IMR-90 (cell line): ENCODE measurements around the gene PRR27. TPM values are rescaled to one million over a fixed set of nuclear protein-coding genes. Genes with fewer than 3 reads are reported as not detected.

Source experiments
- ATAC-seq: fragments of 200-7000 bp; cut with Tn5 transposase; 2 replicates; pipeline ENCODE4 v1.9.1; 2020; ENCODE audit warnings: low read depth, mild to moderate bottlenecking, moderate library complexity
- BruUV-seq: library from RNA; stranded (reverse); fragments of 400-500 nt; replicated peaks from 2 replicates; lab custom pipeline; 2021; lab: Mats Ljungman, UMichigan
- CTCF ChIA-PET: fragments of 300-600 bp; formaldehyde crosslinking; extraction: SDS; loops from one replicate; lab custom pipeline; 2021; ENCODE audit warnings: antibody characterized with exemption; lab: Yijun Ruan, JAX
- POLR2A ChIA-PET: fragments of 300-600 bp; sonication (Branson Sonifier 250); formaldehyde crosslinking; loops from one replicate; lab custom pipeline; 2022; ENCODE audit warnings: antibody characterized with exemption; ENCODE audit not compliant: unreplicated experiment; lab: Charles Lee
- DNase-seq: peaks from one replicate; pipeline ENCODE4 v3.0.0; 2013
- H2AFZ ChIP-seq: replicated peaks from 2 replicates; pipeline ENCODE3; 2013; ENCODE audit warnings: low read length, mild to moderate bottlenecking; ENCODE audit not compliant: poor library complexity
- H2AK5ac ChIP-seq: 2 replicates; pipeline ENCODE4 v1.6.1; 2013; ENCODE audit warnings: low read depth, low read length, inconsistent platforms
- H2AK9ac ChIP-seq: replicated peaks from 2 replicates; pipeline ENCODE3; 2013; ENCODE audit warnings: mild to moderate bottlenecking, low read depth, low read length, moderate library complexity; ENCODE audit not compliant: poor library complexity
- H2BK120ac ChIP-seq: 2 replicates; pipeline ENCODE4 v1.6.1; 2013; ENCODE audit warnings: low read depth, low read length, inconsistent platforms
- H2BK15ac ChIP-seq: 3 replicates; pipeline ENCODE4 v1.6.1; 2013; ENCODE audit warnings: low read depth, low read length, inconsistent platforms
- H2BK20ac ChIP-seq: 2 replicates; pipeline ENCODE4 v1.6.1; 2013; ENCODE audit warnings: low read depth, mild to moderate bottlenecking, inconsistent platforms, low read length, moderate library complexity
- H2BK5ac ChIP-seq: 2 replicates; pipeline ENCODE4 v1.6.1; 2013; ENCODE audit warnings: mild to moderate bottlenecking, low read depth, low read length, inconsistent platforms; ENCODE audit not compliant: poor library complexity, severe bottlenecking
- H3K14ac ChIP-seq: replicated peaks from 2 replicates; pipeline ENCODE4 v1.6.1; 2013; ENCODE audit warnings: low read depth, low read length, inconsistent platforms
- H3K18ac ChIP-seq: 2 replicates; pipeline ENCODE4 v1.6.1; 2013; ENCODE audit warnings: low read depth, low read length, control low read depth
- H3K23ac ChIP-seq: 2 replicates; pipeline ENCODE4 v1.6.1; 2013; ENCODE audit warnings: low read depth, low read length, inconsistent platforms
- H3K27ac ChIP-seq: 2 replicates; pipeline ENCODE4 v1.5.1; 2013; ENCODE audit warnings: mild to moderate bottlenecking, control low read depth, low read length; ENCODE audit not compliant: insufficient read depth
- H3K27me3 ChIP-seq: 2 replicates; pipeline ENCODE4 v1.6.1; 2013; ENCODE audit warnings: low read length; ENCODE audit not compliant: control insufficient read depth, insufficient read depth
- H3K36me3 ChIP-seq: 2 replicates; pipeline ENCODE4 v1.6.1; 2013; ENCODE audit warnings: low read length, mixed read lengths; ENCODE audit not compliant: control insufficient read depth, insufficient read depth
- H3K4ac ChIP-seq: 2 replicates; pipeline ENCODE4 v1.6.1; 2013; ENCODE audit warnings: low read depth, low read length, inconsistent platforms
- H3K4me1 ChIP-seq: 2 replicates; pipeline ENCODE4 v1.6.1; 2013; ENCODE audit warnings: low read length, mixed read lengths; ENCODE audit not compliant: control insufficient read depth, insufficient read depth
- H3K4me2 ChIP-seq: 2 replicates; pipeline ENCODE4 v1.6.1; 2013; ENCODE audit warnings: low read depth, mild to moderate bottlenecking, control low read depth, low read length, moderate library complexity
- H3K4me3 ChIP-seq: 2 replicates; pipeline ENCODE4 v1.5.1; 2013; ENCODE audit warnings: low read depth, mild to moderate bottlenecking, control low read depth, low read length, moderate library complexity; ENCODE audit not compliant: insufficient read depth
- H3K56ac ChIP-seq: 2 replicates; pipeline ENCODE4 v1.6.1; 2013; ENCODE audit warnings: low read length, inconsistent platforms; ENCODE audit not compliant: insufficient read depth; ENCODE audit errors: extremely low read depth
- H3K79me1 ChIP-seq, 2 experiments: 2 replicates each; pipeline ENCODE4 v1.6.1; 2013; ENCODE audit warnings: low read length in 2 of 2, inconsistent platforms in 1 of 2, low read depth in 1 of 2
- H3K9ac ChIP-seq: 2 replicates; pipeline ENCODE4 v1.6.1; 2013; ENCODE audit warnings: low read depth, low read length, control low read depth
- H3K9me1 ChIP-seq: 2 replicates; pipeline ENCODE4 v1.6.1; 2013; ENCODE audit warnings: low read length, inconsistent platforms; ENCODE audit not compliant: insufficient read depth
- H3K9me3 ChIP-seq: 2 replicates; pipeline ENCODE4 v1.6.1; 2013; ENCODE audit warnings: low read length; ENCODE audit not compliant: control insufficient read depth, insufficient read depth
- H4K20me1 ChIP-seq: 2 replicates; pipeline ENCODE4 v1.6.1; 2013; ENCODE audit warnings: low read length, inconsistent platforms; ENCODE audit not compliant: insufficient read depth
- H4K5ac ChIP-seq: 2 replicates; pipeline ENCODE4 v1.6.1; 2013; ENCODE audit warnings: mild to moderate bottlenecking, low read depth, low read length, control low read depth
- H4K8ac ChIP-seq, 2 experiments: 2 replicates each; pipeline ENCODE4 v1.6.1; 2013; ENCODE audit warnings: low read depth in 2 of 2, low read length in 2 of 2, control low read depth in 1 of 2, inconsistent platforms in 1 of 2
- H4K91ac ChIP-seq: 2 replicates; pipeline ENCODE4 v1.6.1; 2013; ENCODE audit warnings: low read depth, low read length, inconsistent platforms; ENCODE audit not compliant: insufficient read depth
- BHLHE40 ChIP-seq: fragments of 150-350 bp; IDR thresholded peaks from 2 replicates; pipeline ENCODE4 v1.6.1; 2016; ENCODE audit warnings: mild to moderate bottlenecking, low read depth, low read length
- CEBPB ChIP-seq: IDR thresholded peaks from 2 replicates; pipeline ENCODE4 v1.6.1; 2012; ENCODE audit warnings: low read depth, low read length, improper control_type of control experiment
- CHD1 ChIP-seq: IDR thresholded peaks from 2 replicates; pipeline ENCODE4 v1.6.1; 2012; ENCODE audit warnings: low read depth, low read length, improper control_type of control experiment
- FOS ChIP-seq: fragments of 150-350 bp; IDR thresholded peaks from 2 replicates; pipeline ENCODE4 v1.6.1; 2016; ENCODE audit warnings: low read depth, low read length
- MAZ ChIP-seq: IDR thresholded peaks from 2 replicates; pipeline ENCODE4 v1.6.1; 2012; ENCODE audit warnings: low read depth, mild to moderate bottlenecking, low read length, improper control_type of control experiment, moderate library complexity, borderline replicate concordance
- MXI1 ChIP-seq: IDR thresholded peaks from 2 replicates; pipeline ENCODE4 v1.6.1; 2012; ENCODE audit warnings: low read depth, mild to moderate bottlenecking, low read length, moderate library complexity, borderline replicate concordance
- NFE2L2 ChIP-seq: fragments of 150-350 bp; IDR thresholded peaks from 2 replicates; pipeline ENCODE4 v1.6.1; 2016; ENCODE audit warnings: low read depth, mild to moderate bottlenecking, low read length
- POLR2A ChIP-seq: IDR thresholded peaks from 2 replicates; pipeline ENCODE4 v1.6.1; 2012; ENCODE audit warnings: mild to moderate bottlenecking, low read depth, low read length
- RCOR1 ChIP-seq: IDR thresholded peaks from 2 replicates; pipeline ENCODE4 v1.6.1; 2012; ENCODE audit warnings: mild to moderate bottlenecking, low read length, improper control_type of control experiment; ENCODE audit not compliant: insufficient replicate concordance
- WGBS, 2 experiments: methylation state at CpG; one replicate each; pipeline versions ENCODE4 v1.1.5 to v1.1.7; 2013; ENCODE audit warnings: missing lambda C conversion rate in 2 of 2; ENCODE audit not compliant: insufficient read length in 1 of 2; ENCODE audit errors: extremely low coverage in 2 of 2; 5-methylcytosine and 5-hydroxymethylcytosine counted together
- dilution Hi-C: fragments of 300-500 bp; cut with HindIII; formaldehyde crosslinking; loops from one replicate; pipeline ENCODE4 v1.14.3; 2018; ENCODE audit warnings: low sequenced_read_pairs; ENCODE audit not compliant: unreplicated experiment
- in situ Hi-C: fragments of 300-500 bp; cut with MboI; formaldehyde crosslinking; loops from 3 replicates; pipeline ENCODE4 v1.14.3; 2019; ENCODE audit warnings: low sequenced_read_pairs, inconsistent platforms, mixed read lengths
- intact Hi-C: fragments of 100-400 bp; cut with micrococcal nuclease; formaldehyde crosslinking; loops from 2 replicates; pipeline ENCODE4 v1.10.0; 2022
- polyA plus RNA-seq, 3 experiments: library from polyadenylated mRNA; depleted of rRNA; stranded (reverse); fragments of >200 nt; gene quantifications; 2 replicates each; pipeline ENCODE4 v1.2.3, GENCODE V29; 2012; ENCODE audit warnings: low replicate concordance in 1 of 3
- total RNA-seq: library from RNA; depleted of rRNA; stranded (reverse); fragments of >200 nt; gene quantifications from 2 replicates; pipeline ENCODE4 v1.2.3, GENCODE V29; 2012
- TF ChIP-seq, protein P1 (sequence below): conservative IDR thresholded peaks from 2 replicates; pipeline ENCODE4 v1.5.1; 2012; ENCODE audit warnings: mild to moderate bottlenecking, low read depth, low read length, improper control_type of control experiment

The PRR27 gene
- total and polyA plus RNA-seq, 2 of the 4 experiments (the other 2 are of a cell fraction), result not detected

DNA sequence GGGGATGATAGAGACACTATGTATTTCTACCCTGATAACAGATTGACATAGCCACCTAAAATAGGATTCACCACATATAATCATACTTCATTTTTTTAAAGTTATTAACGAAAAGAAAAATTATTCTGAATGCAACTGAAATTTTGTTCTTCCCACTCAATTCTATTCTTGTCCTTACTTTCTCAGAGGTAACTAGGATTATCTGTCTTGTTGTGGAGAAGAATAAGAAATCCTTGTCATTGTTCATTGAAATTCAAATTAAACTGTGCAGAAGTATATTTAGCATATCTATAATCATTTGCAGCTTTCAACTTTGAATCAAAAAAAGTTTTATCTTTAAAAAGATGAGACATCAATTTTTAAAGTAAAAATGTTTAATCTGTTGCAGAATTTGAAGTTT is 40.4 kb upstream of the PRR27 start:
- no peak overlapping the region for H2BK120ac ChIP-seq
- H3K56ac ChIP-seq, result no peak overlapping the region
- no peak for ATAC-seq
- no peak overlapping the region for H2BK5ac ChIP-seq
- no peak overlapping the region for H2AK9ac ChIP-seq
- H2BK15ac ChIP-seq, result no peak overlapping the region
- no peak overlapping the region for H3K23ac ChIP-seq
- in situ Hi-C loops (no loop called here), intact Hi-C loops (no loop called here), dilution Hi-C loops (no loop called here)
- no peaks in the 10 kb centered on the region for H3K27me3 ChIP-seq
- no peak overlapping the region for H3K14ac ChIP-seq
- no peak overlapping the region for H3K4ac ChIP-seq
- H4K5ac ChIP-seq, result no peak overlapping the region
- BruUV-seq, result no TSS peak
- H3K9me3 ChIP-seq, result no peaks in the 10 kb centered on the region
- H4K91ac ChIP-seq, result no peak overlapping the region
- no peak overlapping the region for H4K8ac ChIP-seq
- H2AFZ ChIP-seq, result no peak overlapping the region
- no peak overlapping the region for H3K9ac ChIP-seq
- WGBS, 2 experiments, result no CpG with 5 or more reads among the region's 1 CpG
- no peaks in the 10 kb centered on the region for H3K79me1 ChIP-seq
- TF ChIP-seq MXI1 (no peak), CEBPB (no peak), BHLHE40 (no peak), NFE2L2 (no peak), CHD1 (no peak), FOS (no peak), POLR2A (no peak), MAZ (no peak), RCOR1 (no peak)
- TF ChIP-seq, protein P1, sequence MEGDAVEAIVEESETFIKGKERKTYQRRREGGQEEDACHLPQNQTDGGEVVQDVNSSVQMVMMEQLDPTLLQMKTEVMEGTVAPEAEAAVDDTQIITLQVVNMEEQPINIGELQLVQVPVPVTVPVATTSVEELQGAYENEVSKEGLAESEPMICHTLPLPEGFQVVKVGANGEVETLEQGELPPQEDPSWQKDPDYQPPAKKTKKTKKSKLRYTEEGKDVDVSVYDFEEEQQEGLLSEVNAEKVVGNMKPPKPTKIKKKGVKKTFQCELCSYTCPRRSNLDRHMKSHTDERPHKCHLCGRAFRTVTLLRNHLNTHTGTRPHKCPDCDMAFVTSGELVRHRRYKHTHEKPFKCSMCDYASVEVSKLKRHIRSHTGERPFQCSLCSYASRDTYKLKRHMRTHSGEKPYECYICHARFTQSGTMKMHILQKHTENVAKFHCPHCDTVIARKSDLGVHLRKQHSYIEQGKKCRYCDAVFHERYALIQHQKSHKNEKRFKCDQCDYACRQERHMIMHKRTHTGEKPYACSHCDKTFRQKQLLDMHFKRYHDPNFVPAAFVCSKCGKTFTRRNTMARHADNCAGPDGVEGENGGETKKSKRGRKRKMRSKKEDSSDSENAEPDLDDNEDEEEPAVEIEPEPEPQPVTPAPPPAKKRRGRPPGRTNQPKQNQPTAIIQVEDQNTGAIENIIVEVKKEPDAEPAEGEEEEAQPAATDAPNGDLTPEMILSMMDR, result no peak
- no peak overlapping the region for H3K18ac ChIP-seq
- no peak for DNase-seq
- H3K4me1 ChIP-seq, result no peaks in the 10 kb centered on the region
- no peaks in the 10 kb centered on the region for H4K20me1 ChIP-seq
- no peak overlapping the region for H2AK5ac ChIP-seq
- H3K4me2 ChIP-seq, result no peak overlapping the region
- H2BK20ac ChIP-seq, result no peak overlapping the region
- no peaks in the 10 kb centered on the region for H3K36me3 ChIP-seq
- no peaks in the 10 kb centered on the region for H3K9me1 ChIP-seq
- ChIA-PET POLR2A (no interaction called here), CTCF (no interaction called here)
- H3K4me3 ChIP-seq, result no peak overlapping the region
- H3K27ac ChIP-seq, result no peak overlapping the region
